HEK293 (cell line): Measurements from ENCODE around the gene OR4N2.
"Not testable (repeated sequence)": the region's sequence is repeated elsewhere in the genome, so short reads cannot be mapped to it uniquely, and the experiment has no call there.

ENCODE experiments used
- CTCF ChIA-PET: fragments of 350-600 bp; formaldehyde crosslinking; extraction: SDS; loops from one replicate; lab custom pipeline; 2021; ENCODE audit warnings: antibody characterized with exemption; lab: Yijun Ruan, JAX
- POLR2A ChIA-PET: fragments of 300-600 bp; formaldehyde crosslinking; extraction: SDS; loops from one replicate; lab custom pipeline; 2020; ENCODE audit warnings: antibody characterized with exemption, inconsistent platforms; lab: Yijun Ruan, JAX
- H3K27ac ChIP-seq: fragments of 200-500 bp; sonication (Bioruptor generic); 2 replicates; pipeline ENCODE4 v1.5.1; 2014; ENCODE audit warnings: low read depth, low read length, control low read depth, inconsistent platforms; ENCODE audit errors: extremely low read depth
- H3K36me3 ChIP-seq, 2 experiments: fragments of 200-500 bp in 1 of 2; sonication (Bioruptor generic) in 1 of 2; 1 replicate in 1 of 2; 2 replicates in 1 of 2; pipeline ENCODE4 v1.5.1; 2014 to 2017; ENCODE audit warnings: inconsistent platforms in 2 of 2, low read length in 2 of 2; ENCODE audit not compliant: control insufficient read depth in 2 of 2, insufficient read depth in 1 of 2
- H3K4me1 ChIP-seq: fragments of 200-500 bp; sonication (Bioruptor generic); 2 replicates; pipeline ENCODE4 v1.5.1; 2014; ENCODE audit warnings: mild to moderate bottlenecking, low read length, inconsistent platforms; ENCODE audit not compliant: control insufficient read depth, insufficient read depth
- H3K4me3 ChIP-seq: 2 replicates; pipeline ENCODE4 v1.5.1; 2011; ENCODE audit warnings: low read depth, mild to moderate bottlenecking, control low read depth, low read length, moderate library complexity
- H3K9me3 ChIP-seq: fragments of 200-500 bp; sonication (Bioruptor generic); 2 replicates; pipeline ENCODE4 v1.5.1; 2014; ENCODE audit warnings: low read depth, low read length, inconsistent platforms; ENCODE audit not compliant: control insufficient read depth, insufficient read depth
- GLI2 ChIP-seq: fragments of 450-650 bp; formaldehyde crosslinking; IDR thresholded peaks from 2 replicates; pipeline ENCODE4; 2017; ENCODE audit warnings: missing biosample characterization, missing genetic modification characterization, low read depth, borderline replicate concordance
- GLIS1 ChIP-seq: fragments of 450-650 bp; formaldehyde crosslinking; IDR thresholded peaks from 2 replicates; pipeline ENCODE4 v1.5.1; 2016; ENCODE audit warnings: missing biosample characterization, missing genetic modification characterization
- GLIS2 ChIP-seq: fragments of 450-650 bp; formaldehyde crosslinking; IDR thresholded peaks from 2 replicates; pipeline ENCODE4 v1.5.1; 2016; ENCODE audit warnings: missing biosample characterization, missing genetic modification characterization
- PRDM1 ChIP-seq: fragments of 450-650 bp; formaldehyde crosslinking; IDR thresholded peaks from 2 replicates; pipeline ENCODE4; 2016; ENCODE audit warnings: missing biosample characterization, missing genetic modification characterization
- SP7 ChIP-seq: fragments of 450-650 bp; formaldehyde crosslinking; IDR thresholded peaks from 2 replicates; pipeline ENCODE4 v1.5.1; 2016; ENCODE audit warnings: missing biosample characterization, missing genetic modification characterization
- ZBTB11 ChIP-seq: fragments of 450-650 bp; formaldehyde crosslinking; conservative IDR thresholded peaks from 2 replicates; pipeline ENCODE4 v1.5.1; 2016; ENCODE audit warnings: low read depth, missing biosample characterization, missing genetic modification characterization
- ZBTB21 ChIP-seq: fragments of 450-650 bp; formaldehyde crosslinking; IDR thresholded peaks from 2 replicates; pipeline ENCODE4 v1.5.1; 2017; ENCODE audit warnings: missing biosample characterization, missing genetic modification characterization
- ZBTB49 ChIP-seq: fragments of 450-650 bp; formaldehyde crosslinking; IDR thresholded peaks from 2 replicates; pipeline ENCODE4 v1.5.1; 2016; ENCODE audit warnings: missing biosample characterization, missing genetic modification characterization, low read depth
- ZBTB7A ChIP-seq: fragments of 450-650 bp; formaldehyde crosslinking; IDR thresholded peaks from 2 replicates; pipeline ENCODE4 v1.5.1; 2016; ENCODE audit warnings: low read depth, missing biosample characterization, missing genetic modification characterization
- ZBTB8A ChIP-seq: fragments of 450-650 bp; formaldehyde crosslinking; IDR thresholded peaks from 2 replicates; pipeline ENCODE4 v1.5.1; 2016; ENCODE audit warnings: missing biosample characterization, missing genetic modification characterization
- ZEB2 ChIP-seq: fragments of 450-650 bp; formaldehyde crosslinking; IDR thresholded peaks from 2 replicates; pipeline ENCODE4 v1.5.1; 2016; ENCODE audit warnings: missing biosample characterization, missing genetic modification characterization
- ZFP37 ChIP-seq: fragments of 450-650 bp; formaldehyde crosslinking; IDR thresholded peaks from 2 replicates; pipeline ENCODE4 v1.5.1; 2016; ENCODE audit warnings: missing biosample characterization, missing genetic modification characterization
- ZNF214 ChIP-seq: fragments of 450-650 bp; formaldehyde crosslinking; IDR thresholded peaks from 2 replicates; pipeline ENCODE4 v1.5.1; 2017; ENCODE audit warnings: missing biosample characterization, mild to moderate bottlenecking, missing genetic modification characterization, borderline replicate concordance
- ZNF223 ChIP-seq: fragments of 450-650 bp; formaldehyde crosslinking; IDR thresholded peaks from 2 replicates; pipeline ENCODE4 v1.5.1; 2016; ENCODE audit warnings: missing biosample characterization, missing genetic modification characterization
- ZNF23 ChIP-seq: fragments of 450-650 bp; formaldehyde crosslinking; IDR thresholded peaks from 2 replicates; pipeline ENCODE4 v1.5.1; 2016; ENCODE audit warnings: missing biosample characterization, missing genetic modification characterization, borderline replicate concordance
- ZNF324 ChIP-seq: fragments of 450-650 bp; formaldehyde crosslinking; IDR thresholded peaks from 2 replicates; pipeline ENCODE4 v1.5.1; 2016; ENCODE audit warnings: missing biosample characterization, missing genetic modification characterization
- ZNF501 ChIP-seq: fragments of 450-650 bp; formaldehyde crosslinking; IDR thresholded peaks from 2 replicates; pipeline ENCODE4 v1.5.1; 2016; ENCODE audit warnings: missing biosample characterization, missing genetic modification characterization
- ZNF514 ChIP-seq: fragments of 450-650 bp; formaldehyde crosslinking; IDR thresholded peaks from 2 replicates; pipeline ENCODE4 v1.5.1; 2016; ENCODE audit warnings: missing biosample characterization, missing genetic modification characterization
- ZNF560 ChIP-seq: fragments of 450-650 bp; formaldehyde crosslinking; IDR thresholded peaks from 2 replicates; pipeline ENCODE4 v1.5.1; 2017; ENCODE audit warnings: missing biosample characterization, missing genetic modification characterization, borderline replicate concordance
- ZNF776 ChIP-seq: fragments of 450-650 bp; formaldehyde crosslinking; IDR thresholded peaks from 2 replicates; pipeline ENCODE4 v1.5.0; 2017; ENCODE audit warnings: missing biosample characterization, missing genetic modification characterization, borderline replicate concordance
- ZNF791 ChIP-seq: fragments of 450-650 bp; formaldehyde crosslinking; IDR thresholded peaks from 2 replicates; pipeline ENCODE4 v1.5.1; 2016; ENCODE audit warnings: missing biosample characterization, missing genetic modification characterization
- ZNF792 ChIP-seq: fragments of 450-650 bp; formaldehyde crosslinking; IDR thresholded peaks from 2 replicates; pipeline ENCODE4 v1.5.1; 2016; ENCODE audit warnings: missing biosample characterization, missing genetic modification characterization
- ZNF843 ChIP-seq: fragments of 450-650 bp; formaldehyde crosslinking; IDR thresholded peaks from 2 replicates; pipeline ENCODE4 v1.5.1; 2016; ENCODE audit warnings: missing biosample characterization, missing genetic modification characterization

The OR4N2 gene

GRCh38 chr14:19803470-19803869, at the start of gene OR4N2:
Gene OR4N2 (plus strand): TSS chr14:19803770. CDS start chr14:19827449, 23,679 bp downstream.
- H3K27ac ChIP-seq, H3K36me3 ChIP-seq, H3K4me1 ChIP-seq, POLR2A ChIA-PET, H3K4me3 ChIP-seq, H3K9me3 ChIP-seq: not testable (repeated sequence)
- CTCF ChIA-PET = interaction anchor here (0.6 kb wide), 1 partner anchor 64 kb away, joined by 3 read pairs; no protein-coding TSS in a partner anchor

- TF ChIP-seq GLIS1 (tag by site-specific recombination) (no peak), ZBTB21 (tag by site-specific recombination) (no peak), SP7 (tag by site-specific recombination) (no peak), GLIS2 (tag by site-specific recombination) (no peak), ZNF23 (tag by site-specific recombination) (no peak), ZNF792 (tag by site-specific recombination) (no peak), ZBTB8A (tag by site-specific recombination) (no peak), GLI2 (tag by site-specific recombination) (no peak), ZNF776 (tag by site-specific recombination) (no peak), ZNF223 (tag by site-specific recombination) (no peak), ZNF514 (tag by site-specific recombination) (no peak), ZNF214 (tag by site-specific recombination) (no peak), ZNF560 (tag by site-specific recombination) (no peak), ZNF501 (no peak), ZNF324 (no peak), ZBTB7A (no peak)
- Histone ChIP-seq H3K9me3 (no peaks in the 10 kb centered on the region), H3K4me3 (no peak overlapping the region), H3K27ac (no peak overlapping the region), H3K36me3 (no peaks in the 10 kb centered on the region), H3K4me1 (no peaks in the 10 kb centered on the region)
- ChIA-PET POLR2A (no interaction called here), CTCF (no interaction called here)
These were observed 49.4 kb upstream of the OR4N2 start for GRCh38 chr14:19754172-19754571.

GRCh38 chr14:19771491-19771890, 32.1 kb upstream of the OR4N2 start:
- H3K27ac ChIP-seq, H3K4me1 ChIP-seq, POLR2A ChIA-PET, H3K9me3 ChIP-seq, CTCF ChIA-PET, H3K36me3 ChIP-seq, H3K4me3 ChIP-seq: not testable (repeated sequence)

- H3K4me3 ChIP-seq = no peak overlapping the region
- CTCF ChIA-PET = no interaction called here
- POLR2A ChIA-PET = no interaction called here
- no peaks in the 10 kb centered on the region for H3K36me3 ChIP-seq
- H3K27ac ChIP-seq = no peak overlapping the region
- H3K9me3 ChIP-seq = no peaks in the 10 kb centered on the region
- no peaks in the 10 kb centered on the region for H3K4me1 ChIP-seq
- TF ChIP-seq ZEB2 = no peak
- no peak for TF ChIP-seq PRDM1 (tag by site-specific recombination)
- no peak for TF ChIP-seq ZBTB49
- TF ChIP-seq ZFP37 (tag by site-specific recombination) = no peak
- no peak for TF ChIP-seq ZBTB11 (tag by site-specific recombination)
- TF ChIP-seq ZNF843 (tag by site-specific recombination) = no peak
- no peak for TF ChIP-seq ZNF791
- TF ChIP-seq SP7 (tag by site-specific recombination) = no peak
These were observed 31.6 kb upstream of the OR4N2 start for GRCh38 chr14:19771895-19772430.
